ENCODE data around the gene ABR. TPM values are rescaled to one million over a fixed set of nuclear protein-coding genes. Genes with fewer than 3 reads are reported as not detected.

Gene ABR
- total RNA-seq, 2 donors from 2014 or later, result 80.7 to 82.7 TPM

DNA sequence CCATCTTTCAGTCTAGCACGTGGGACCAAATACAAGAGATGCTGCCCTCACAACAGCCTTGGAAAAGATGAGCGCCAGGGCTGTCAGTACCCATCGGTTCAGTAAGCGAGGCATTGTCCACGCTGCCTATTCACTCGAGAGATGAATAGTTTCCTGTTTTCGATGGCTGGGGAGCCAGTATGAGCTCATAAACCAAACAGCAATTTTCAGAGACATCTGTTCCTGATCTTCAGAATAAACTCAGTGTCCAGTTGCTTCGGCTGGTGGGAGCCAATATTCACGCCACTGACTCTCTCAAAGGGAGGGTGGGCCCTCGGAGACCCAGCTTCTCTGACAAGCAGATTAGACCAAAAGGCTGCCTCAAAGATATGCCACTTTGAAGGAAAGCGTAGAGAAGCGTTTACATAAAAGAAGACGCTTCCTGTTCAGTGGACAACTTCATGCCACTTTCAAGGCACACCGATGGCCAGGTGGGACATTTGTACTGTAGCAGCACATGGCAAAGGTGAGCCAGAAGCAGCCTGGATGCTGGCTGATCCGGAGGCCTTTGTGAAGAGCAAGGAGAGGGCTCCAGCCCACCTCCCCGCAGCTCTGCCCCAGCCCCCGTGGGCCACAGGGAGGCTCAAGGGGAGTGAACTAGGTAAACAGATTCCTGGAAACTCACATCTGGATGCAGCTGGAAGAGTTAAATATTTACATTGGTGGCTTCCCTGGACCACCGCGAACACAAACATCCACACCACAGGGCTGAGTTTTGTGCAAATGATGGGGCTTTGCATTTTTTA lies 176.8 kb downstream of the ABR start:
- no peaks in the 10 kb centered on the region for H3K27me3 ChIP-seq (replicated peaks; ENCODE audit: insufficient read depth)
- H3K4me1 ChIP-seq (replicated peaks), result peaks cover 33% of the 10 kb centered on the region
- WGBS, result 49% methylated on average over 19 of the region's 19 CpGs
- DNase-seq (ENCODE audit: low spot score), result no peak
- H3K36me3 ChIP-seq, result peaks cover 0 to 7% of the 10 kb centered on the region in 2 donors
- peak overlapping the region; percentile 55 to 68 for H3K27ac ChIP-seq
- intact Hi-C loops (cut with DNase I), result loop anchor here (5.0 kb wide), 1 partner anchor 44 kb away; no protein-coding TSS in a partner anchor
- no peak overlapping the region for H3K4me3 ChIP-seq
- no peaks in the 10 kb centered on the region for H3K9me3 ChIP-seq
- no peak for TF ChIP-seq POLR2A (IDR thresholded peaks at IDR 0.05)
- TF ChIP-seq, protein P1, sequence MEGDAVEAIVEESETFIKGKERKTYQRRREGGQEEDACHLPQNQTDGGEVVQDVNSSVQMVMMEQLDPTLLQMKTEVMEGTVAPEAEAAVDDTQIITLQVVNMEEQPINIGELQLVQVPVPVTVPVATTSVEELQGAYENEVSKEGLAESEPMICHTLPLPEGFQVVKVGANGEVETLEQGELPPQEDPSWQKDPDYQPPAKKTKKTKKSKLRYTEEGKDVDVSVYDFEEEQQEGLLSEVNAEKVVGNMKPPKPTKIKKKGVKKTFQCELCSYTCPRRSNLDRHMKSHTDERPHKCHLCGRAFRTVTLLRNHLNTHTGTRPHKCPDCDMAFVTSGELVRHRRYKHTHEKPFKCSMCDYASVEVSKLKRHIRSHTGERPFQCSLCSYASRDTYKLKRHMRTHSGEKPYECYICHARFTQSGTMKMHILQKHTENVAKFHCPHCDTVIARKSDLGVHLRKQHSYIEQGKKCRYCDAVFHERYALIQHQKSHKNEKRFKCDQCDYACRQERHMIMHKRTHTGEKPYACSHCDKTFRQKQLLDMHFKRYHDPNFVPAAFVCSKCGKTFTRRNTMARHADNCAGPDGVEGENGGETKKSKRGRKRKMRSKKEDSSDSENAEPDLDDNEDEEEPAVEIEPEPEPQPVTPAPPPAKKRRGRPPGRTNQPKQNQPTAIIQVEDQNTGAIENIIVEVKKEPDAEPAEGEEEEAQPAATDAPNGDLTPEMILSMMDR (IDR thresholded peaks at IDR 0.05), result no peak
- TF ChIP-seq POLR2AphosphoS5 (IDR thresholded peaks at IDR 0.05), result no peak

DNA sequence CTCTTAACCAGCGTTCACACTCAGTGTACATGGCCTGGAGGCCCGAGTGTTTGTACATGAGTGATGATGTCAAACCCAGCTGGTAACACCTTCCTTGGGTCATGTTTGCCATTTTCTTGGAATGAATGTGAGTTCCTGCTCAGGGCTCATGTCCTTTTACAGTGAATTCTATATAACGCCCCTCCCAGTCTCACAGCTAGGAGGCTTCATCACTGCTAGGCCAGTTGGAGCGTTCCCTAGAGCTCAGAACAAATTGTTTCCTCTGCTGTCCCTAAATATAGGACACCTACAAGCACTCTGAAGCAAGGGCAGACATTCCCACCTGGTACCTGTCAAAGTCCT lies 177.4 kb downstream of the ABR start:
- Histone ChIP-seq H3K27ac (peak overlapping the region; percentile 55 to 68), H3K27me3 (replicated peaks; ENCODE audit: insufficient read depth) (no peaks in the 10 kb centered on the region), H3K4me3 (no peak overlapping the region), H3K4me1 (replicated peaks) (peaks cover 38% of the 10 kb centered on the region), H3K9me3 (no peaks in the 10 kb centered on the region), H3K36me3 (peaks cover 0 to 3% of the 10 kb centered on the region in 2 donors)
- DNase-seq (ENCODE audit: low spot score), result no peak
- TF ChIP-seq, protein P1 (IDR thresholded peaks at IDR 0.05), result no peak
- TF ChIP-seq POLR2A (IDR thresholded peaks at IDR 0.05), result no peak
- TF ChIP-seq POLR2AphosphoS5 (IDR thresholded peaks at IDR 0.05), result no peak
- WGBS, result 47% methylated on average over 4 of the region's 4 CpGs
- intact Hi-C loops (cut with DNase I), result loop anchor here (5.0 kb wide), 1 partner anchor 45 kb away; no protein-coding TSS in a partner anchor

DNA sequence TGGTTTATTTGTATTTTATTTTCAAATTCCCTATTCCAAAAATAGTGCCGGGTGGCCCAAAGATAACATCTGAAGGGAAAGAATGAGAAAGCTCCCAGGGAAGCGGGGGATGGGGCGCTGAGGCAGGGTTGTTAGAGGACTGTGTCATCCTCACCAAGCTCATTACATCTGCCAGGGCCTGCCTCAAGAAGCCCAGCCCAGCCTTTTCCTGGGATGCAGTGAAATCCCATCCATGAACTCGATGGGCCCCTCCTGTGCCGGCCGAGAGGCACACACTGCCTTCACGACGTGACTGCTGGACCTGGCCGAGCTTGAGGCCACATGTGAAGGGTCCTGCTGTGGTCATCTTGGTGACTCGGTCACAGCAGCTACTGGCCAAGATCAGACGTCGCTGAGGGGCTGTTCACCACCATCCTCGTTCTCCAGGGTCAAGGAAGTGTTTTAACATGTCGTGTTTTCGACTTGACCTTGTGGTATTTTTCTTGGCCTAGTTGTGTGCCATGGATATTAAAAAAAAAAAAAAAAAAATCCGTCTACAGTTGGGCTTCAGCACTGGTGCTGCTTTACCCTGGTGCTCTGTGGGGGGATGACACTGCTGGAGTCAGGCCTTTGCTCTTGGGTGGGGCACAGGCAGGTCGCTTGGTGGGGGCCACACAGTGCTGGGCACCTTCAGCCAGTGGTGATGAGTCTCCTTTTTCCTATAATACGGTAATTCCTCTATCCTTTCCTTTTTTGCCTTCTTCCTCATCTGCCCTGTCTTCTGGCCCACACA lies 178.0 kb downstream of the ABR start:
- no peak for TF ChIP-seq POLR2A (IDR thresholded peaks at IDR 0.05)
- Histone ChIP-seq H3K27ac (peak overlapping the region; percentile 55 to 68), H3K9me3 (no peaks in the 10 kb centered on the region), H3K4me3 (no peak overlapping the region), H3K27me3 (replicated peaks; ENCODE audit: insufficient read depth) (no peaks in the 10 kb centered on the region), H3K4me1 (replicated peaks) (peaks cover 38% of the 10 kb centered on the region), H3K36me3 (no peaks in the 10 kb centered on the region)
- intact Hi-C loops (cut with DNase I), result loop anchor here (5.0 kb wide), 1 partner anchor 45 kb away; no protein-coding TSS in a partner anchor
- 58% methylated on average over 18 of the region's 18 CpGs for WGBS
- DNase-seq (ENCODE audit: low spot score), result no peak

DNA sequence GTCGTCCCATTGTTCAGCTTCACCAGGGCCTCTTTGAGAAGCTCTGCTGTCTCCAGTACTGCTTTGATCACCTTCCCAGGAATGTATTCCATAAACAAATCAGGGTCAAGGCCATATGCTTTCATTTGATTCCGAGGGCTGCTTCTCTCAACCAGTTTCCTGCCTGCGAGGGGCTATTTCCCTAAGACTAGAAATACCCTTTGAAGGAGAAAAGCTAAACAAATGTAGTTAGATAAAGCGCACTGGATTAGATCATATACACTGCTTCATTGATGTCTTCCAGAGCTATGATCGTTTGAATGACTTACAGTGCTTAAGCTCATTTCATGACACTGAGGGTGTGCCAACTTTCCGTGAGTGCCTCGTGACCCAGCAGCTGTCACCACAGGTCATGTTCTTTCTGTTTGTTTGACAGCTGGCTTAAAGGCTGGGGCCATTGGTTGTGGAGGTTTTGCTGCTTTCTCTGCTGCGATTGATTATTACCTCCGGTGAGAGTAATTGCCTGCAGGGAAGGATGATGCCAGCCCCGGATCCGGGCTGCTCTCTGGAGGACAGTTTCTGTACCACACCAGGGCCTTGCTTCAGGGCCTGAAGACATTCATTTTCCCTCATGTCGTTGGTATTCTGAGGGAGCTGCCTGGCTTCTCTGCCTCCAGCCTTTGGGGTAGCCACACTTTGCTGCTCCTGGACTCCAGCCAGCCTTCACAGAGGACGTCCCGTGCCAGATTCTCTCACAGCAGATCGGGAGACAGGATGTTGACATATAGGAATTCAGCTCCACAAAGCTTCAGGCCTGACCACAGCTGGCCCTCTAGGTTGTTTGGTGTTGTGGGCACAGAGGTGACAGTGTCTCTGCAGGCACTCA lies 179.0 kb downstream of the ABR start:
- no peak overlapping the region for H3K4me3 ChIP-seq
- no peaks in the 10 kb centered on the region for H3K36me3 ChIP-seq
- DNase-seq (ENCODE audit: low spot score), result no peak
- intact Hi-C loops (cut with DNase I), result loop anchor here (5.0 kb wide), 1 partner anchor 46 kb away; no protein-coding TSS in a partner anchor
- TF ChIP-seq POLR2AphosphoS5 (IDR thresholded peaks at IDR 0.05) (no peak), POLR2A (IDR thresholded peaks at IDR 0.05) (no peak)
- TF ChIP-seq, protein P1 (IDR thresholded peaks at IDR 0.05), result no peak
- H3K27me3 ChIP-seq (replicated peaks; ENCODE audit: insufficient read depth), result no peaks in the 10 kb centered on the region
- peaks cover 31% of the 10 kb centered on the region for H3K4me1 ChIP-seq (replicated peaks)
- 41% methylated on average over 14 of the region's 15 CpGs for WGBS
- peak overlapping the region; percentile 55 to 68 for H3K27ac ChIP-seq
- no peaks in the 10 kb centered on the region for H3K9me3 ChIP-seq

DNA sequence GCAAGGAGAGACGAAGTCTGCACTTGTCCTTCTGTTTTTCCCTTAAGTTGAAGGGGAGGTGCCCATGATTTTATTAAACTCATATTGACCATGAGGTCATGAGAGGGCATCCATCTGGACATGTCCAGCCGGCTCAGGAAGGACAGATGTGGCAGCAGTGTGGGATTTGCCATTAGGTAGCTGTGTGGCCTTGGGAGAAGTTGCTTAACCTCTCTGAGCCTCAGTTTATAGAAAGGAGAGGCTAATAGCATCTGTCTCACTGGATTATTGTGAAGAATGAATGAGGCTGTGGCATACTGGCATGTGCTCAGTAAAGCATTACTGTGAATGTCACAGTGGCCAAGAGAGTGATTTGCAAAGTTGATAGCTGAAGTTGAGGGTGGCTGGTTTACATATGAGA lies 181.7 kb downstream of the ABR start:
- no peak overlapping the region for H3K27ac ChIP-seq
- WGBS, result 42% methylated on average over 2 of the region's 2 CpGs
- H3K4me3 ChIP-seq, result peak overlapping the region in 1 of 2 donors; percentile 71

More for the DNA sequence above, 181.7 kb downstream of the ABR start:
- Histone ChIP-seq H3K4me1 (replicated peaks) (peaks cover 19% of the 10 kb centered on the region), H3K36me3 (no peaks in the 10 kb centered on the region), H3K27me3 (replicated peaks; ENCODE audit: insufficient read depth) (no peaks in the 10 kb centered on the region), H3K9me3 (no peaks in the 10 kb centered on the region)
- DNase-seq (ENCODE audit: low spot score), result no peak
- TF ChIP-seq, protein P1 (IDR thresholded peaks at IDR 0.05), result no peak
- no peak for TF ChIP-seq POLR2AphosphoS5 (IDR thresholded peaks at IDR 0.05)
- no peak for TF ChIP-seq POLR2A (IDR thresholded peaks at IDR 0.05)
- intact Hi-C loops (cut with DNase I), result no loop called here

Measured in prostate gland (tissue), 2 donors.